ENCODE measurements around the gene APOBEC3H.

Gene APOBEC3H

DNA sequence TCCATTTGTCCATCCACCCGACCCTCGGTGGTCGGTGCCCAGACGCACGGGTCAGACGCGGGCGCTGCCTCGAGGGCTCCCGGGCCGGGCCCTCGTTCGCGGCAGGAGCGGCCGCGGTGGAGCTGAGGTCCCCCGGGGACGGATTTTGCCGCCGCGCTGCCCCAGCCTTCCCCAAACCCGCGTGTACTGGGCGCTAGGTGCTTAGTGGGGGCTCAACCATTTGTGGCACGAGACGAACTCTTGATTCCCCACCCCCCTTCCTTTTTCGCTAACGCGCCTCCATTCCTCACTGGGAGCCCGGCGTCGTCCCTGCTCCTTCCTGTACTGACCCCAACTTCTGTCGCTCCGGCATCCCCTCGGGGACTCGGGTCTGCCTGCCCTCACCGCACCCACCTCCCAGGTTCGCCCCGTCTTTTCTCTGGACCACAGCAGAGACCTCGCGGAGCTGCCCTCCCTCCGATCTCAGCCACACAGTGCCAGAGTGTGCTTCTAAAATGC lies 56.2 kb downstream of the APOBEC3H start:
- peaks cover 9% of the 10 kb centered on the region for H3K27me3 ChIP-seq (ENCODE audit: low read depth, low read length)
- peak overlapping the region; percentile 46 to 65 for H3K4me3 ChIP-seq (ENCODE audit: low read depth in 1 of 2, low read length in 2 of 2)
- H3K4me1 ChIP-seq (ENCODE audit: control insufficient read depth in 1 of 2, insufficient read depth in 2 of 2, low read length in 2 of 2) = peaks cover 6 to 33% of the 10 kb centered on the region in 2 donors
- H3K27ac ChIP-seq (ENCODE audit: low read length) = peak overlapping the region; percentile 56
- H3K36me3 ChIP-seq (ENCODE audit: control insufficient read depth in 1 of 2, insufficient read depth in 2 of 2, low read length in 2 of 2) = peaks cover 5% of the 10 kb centered on the region in 2 donors
- no peaks in the 10 kb centered on the region for H3K9me3 ChIP-seq (ENCODE audit: control insufficient read depth in 1 of 2, low read length in 2 of 2)

All from muscle layer of duodenum (tissue), 2 donors.